Measurements from ENCODE around the gene KIRREL3. TPM values are rescaled to one million over a fixed set of nuclear protein-coding genes. Genes with fewer than 3 reads are reported as not detected.

The KIRREL3 gene
- total RNA-seq, 3 donors from 2014 or later, result 0.32 to 0.33 TPM; not detected in 1

- Histone ChIP-seq H3K36me3 (no peaks in the 10 kb centered on the region), H3K27me3 (no peaks in the 10 kb centered on the region), H3K4me1 (no peaks in the 10 kb centered on the region), H3K27ac (peak overlapping the region in 1 of 2 donors; percentile 59), H3K4me3 (no peak overlapping the region), H3K9me3 (no peaks in the 10 kb centered on the region)
- DNase-seq (ENCODE audit: low spot score in 2 of 2), result no peak
- TF ChIP-seq POLR2A (IDR thresholded peaks at IDR 0.05) (no peak), POLR2AphosphoS5 (IDR thresholded peaks at IDR 0.05) (no peak)
- TF ChIP-seq, protein P1, sequence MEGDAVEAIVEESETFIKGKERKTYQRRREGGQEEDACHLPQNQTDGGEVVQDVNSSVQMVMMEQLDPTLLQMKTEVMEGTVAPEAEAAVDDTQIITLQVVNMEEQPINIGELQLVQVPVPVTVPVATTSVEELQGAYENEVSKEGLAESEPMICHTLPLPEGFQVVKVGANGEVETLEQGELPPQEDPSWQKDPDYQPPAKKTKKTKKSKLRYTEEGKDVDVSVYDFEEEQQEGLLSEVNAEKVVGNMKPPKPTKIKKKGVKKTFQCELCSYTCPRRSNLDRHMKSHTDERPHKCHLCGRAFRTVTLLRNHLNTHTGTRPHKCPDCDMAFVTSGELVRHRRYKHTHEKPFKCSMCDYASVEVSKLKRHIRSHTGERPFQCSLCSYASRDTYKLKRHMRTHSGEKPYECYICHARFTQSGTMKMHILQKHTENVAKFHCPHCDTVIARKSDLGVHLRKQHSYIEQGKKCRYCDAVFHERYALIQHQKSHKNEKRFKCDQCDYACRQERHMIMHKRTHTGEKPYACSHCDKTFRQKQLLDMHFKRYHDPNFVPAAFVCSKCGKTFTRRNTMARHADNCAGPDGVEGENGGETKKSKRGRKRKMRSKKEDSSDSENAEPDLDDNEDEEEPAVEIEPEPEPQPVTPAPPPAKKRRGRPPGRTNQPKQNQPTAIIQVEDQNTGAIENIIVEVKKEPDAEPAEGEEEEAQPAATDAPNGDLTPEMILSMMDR (IDR thresholded peaks at IDR 0.05), result no peak
- intact Hi-C loops (cut with DNase I; ENCODE audit: low total_unique reads), result no loop called here
Measured at GRCh38 chr11:126592496-126593410, 407.8 kb downstream of the KIRREL3 start.

DNA sequence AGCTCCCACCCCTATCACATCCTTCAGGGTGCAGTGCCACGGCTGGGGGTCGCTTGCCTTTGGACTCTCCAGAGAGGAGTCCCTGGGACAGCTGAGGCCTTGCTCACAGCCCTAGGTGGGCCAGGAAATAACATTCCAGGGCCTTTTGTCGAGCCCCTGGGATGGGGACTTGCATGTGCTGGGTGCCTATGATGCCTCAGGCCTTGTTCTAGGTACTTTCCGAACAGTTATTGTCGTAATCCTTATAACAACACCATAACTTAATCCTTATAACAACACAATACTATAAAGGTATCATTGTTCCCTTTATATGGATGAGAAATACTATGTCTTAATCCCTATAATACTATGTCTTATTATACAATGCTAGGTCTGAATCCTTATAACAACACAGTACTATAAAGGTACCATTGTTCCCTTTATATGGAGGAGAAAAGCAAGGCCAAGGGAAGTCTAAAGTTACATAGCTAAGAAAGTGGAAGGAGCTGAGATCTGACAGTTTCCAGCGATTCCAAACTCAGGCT lies 408.5 kb downstream of the KIRREL3 start:
- TF ChIP-seq POLR2AphosphoS5 (IDR thresholded peaks at IDR 0.05), result no peak
- Histone ChIP-seq H3K4me1 (no peaks in the 10 kb centered on the region), H3K27ac (peak overlapping the region in 1 of 2 donors; percentile 59), H3K27me3 (no peaks in the 10 kb centered on the region), H3K4me3 (no peak overlapping the region), H3K9me3 (no peaks in the 10 kb centered on the region), H3K36me3 (no peaks in the 10 kb centered on the region)
- intact Hi-C loops (cut with DNase I; ENCODE audit: low total_unique reads), result no loop called here
- no peak for DNase-seq (ENCODE audit: low spot score in 2 of 2)

DNA sequence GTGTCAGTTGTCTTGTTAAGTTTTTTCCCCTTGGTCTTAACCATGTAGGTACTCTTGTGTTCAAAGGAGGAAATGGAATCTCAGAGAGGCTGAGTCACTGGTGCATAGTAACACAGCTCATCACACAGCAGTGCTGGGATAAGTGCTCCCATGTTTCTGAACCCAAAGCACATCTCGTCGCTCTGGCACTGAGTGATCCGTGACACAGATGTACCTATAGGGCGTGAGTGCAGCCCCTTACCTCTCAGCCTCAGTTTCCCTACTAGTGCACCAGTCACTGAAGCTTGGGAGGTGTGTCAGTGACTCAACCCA lies 411.1 kb downstream of the KIRREL3 start:
- Histone ChIP-seq H3K4me3 (no peak overlapping the region), H3K4me1 (no peaks in the 10 kb centered on the region), H3K27ac (no peak overlapping the region), H3K9me3 (no peaks in the 10 kb centered on the region), H3K27me3 (no peaks in the 10 kb centered on the region), H3K36me3 (no peaks in the 10 kb centered on the region)
- TF ChIP-seq POLR2AphosphoS5 (IDR thresholded peaks at IDR 0.05) (no peak), POLR2A (IDR thresholded peaks at IDR 0.05) (no peak)
- TF ChIP-seq, protein P1 (IDR thresholded peaks at IDR 0.05), result no peak
- DNase-seq (ENCODE audit: low spot score in 2 of 2), result no peak
- intact Hi-C loops (cut with DNase I; ENCODE audit: low total_unique reads), result no loop called here

- no peaks in the 10 kb centered on the region for H3K36me3 ChIP-seq
- intact Hi-C loops (cut with DNase I; ENCODE audit: low total_unique reads), result no loop called here
- H3K27me3 ChIP-seq, result no peaks in the 10 kb centered on the region
- no peak overlapping the region for H3K4me3 ChIP-seq
- no peaks in the 10 kb centered on the region for H3K9me3 ChIP-seq
- no peak for TF ChIP-seq POLR2A (IDR thresholded peaks at IDR 0.05)
- no peak for TF ChIP-seq POLR2AphosphoS5 (IDR thresholded peaks at IDR 0.05)
- TF ChIP-seq, protein P1 (IDR thresholded peaks at IDR 0.05), result no peak
- no peaks in the 10 kb centered on the region for H3K4me1 ChIP-seq
- DNase-seq (ENCODE audit: low spot score in 2 of 2), result no peak
- no peak overlapping the region for H3K27ac ChIP-seq
Measured at GRCh38 chr11:126588630-126589491, 411.7 kb downstream of the KIRREL3 start.

- H3K4me3 ChIP-seq, result no peak overlapping the region
- no peaks in the 10 kb centered on the region for H3K4me1 ChIP-seq
- no peaks in the 10 kb centered on the region for H3K9me3 ChIP-seq
- H3K36me3 ChIP-seq, result no peaks in the 10 kb centered on the region
- DNase-seq (ENCODE audit: low spot score in 2 of 2), result no peak
- TF ChIP-seq POLR2AphosphoS5 (IDR thresholded peaks at IDR 0.05) (no peak), POLR2A (IDR thresholded peaks at IDR 0.05) (no peak)
- TF ChIP-seq, protein P1 (IDR thresholded peaks at IDR 0.05), result no peak
- H3K27ac ChIP-seq, result no peak overlapping the region
- intact Hi-C loops (cut with DNase I; ENCODE audit: low total_unique reads), result no loop called here
- H3K27me3 ChIP-seq, result no peaks in the 10 kb centered on the region
Measured at GRCh38 chr11:126587541-126587940, 413.0 kb downstream of the KIRREL3 start.
